Endothelial cell of umbilical vein (primary cell): Measurements from ENCODE around the gene BICD2. TPM values are rescaled to one million over a fixed set of nuclear protein-coding genes. Genes with fewer than 3 reads are reported as not detected.
"Not testable (repeated sequence)": the region's sequence is repeated elsewhere in the genome, so short reads cannot be mapped to it uniquely, and the experiment has no call there.

Source experiments
- BruUV-seq: library from RNA; stranded (reverse); fragments of 400-500 nt; replicated peaks from 2 replicates; lab custom pipeline; 2021; lab: Mats Ljungman, UMichigan
- CTCF ChIA-PET: fragments of 300-600, 350-600 bp; sonication (Branson Sonifier 250); formaldehyde crosslinking; loops from one replicate; lab custom pipeline; 2021; ENCODE audit warnings: antibody characterized with exemption, inconsistent platforms; lab: Charles Lee
- POLR2A ChIA-PET: fragments of 300-600, 350-600 bp; sonication (Branson Sonifier 250); formaldehyde crosslinking; loops from one replicate; lab custom pipeline; 2021; ENCODE audit warnings: antibody characterized with exemption, inconsistent platforms; lab: Charles Lee
- DNase-seq: peaks from one replicate; pipeline ENCODE4 v3.0.0-alpha.2; 2011; ENCODE audit warnings: low read depth, low spot score
- FAIRE-seq: peaks from 2 replicates; lab custom pipeline; 2011; peaks lifted over from hg19 to GRCh38; lab: Jason Lieb, UNC
- H2AFZ ChIP-seq: 2 replicates; pipeline ENCODE4 v1.6.0; 2012; ENCODE audit warnings: low read depth, low read length, control low read depth, inconsistent platforms
- H3K27ac ChIP-seq: 2 replicates; pipeline ENCODE4 v1.5.1; 2011; ENCODE audit warnings: low read depth, mild to moderate bottlenecking, control low read depth, low read length, moderate library complexity; ENCODE audit not compliant: insufficient read depth
- H3K27me3 ChIP-seq, 2 experiments: 2 replicates each; pipeline versions ENCODE4 v1.6.0 to v1.6.1; 2011; ENCODE audit warnings: low read length in 2 of 2, mixed read lengths in 1 of 2; ENCODE audit not compliant: control insufficient read depth in 2 of 2, insufficient read depth in 2 of 2
- H3K36me3 ChIP-seq, 2 experiments: 2 replicates in 1 of 2; 3 replicates in 1 of 2; pipeline ENCODE4 v1.5.1; 2011; ENCODE audit warnings: low read length in 2 of 2, mild to moderate bottlenecking in 1 of 2, moderate library complexity in 1 of 2; ENCODE audit not compliant: control insufficient read depth in 2 of 2, insufficient read depth in 2 of 2; ENCODE audit errors: extremely low read depth in 1 of 2
- H3K4me1 ChIP-seq: 3 replicates; pipeline ENCODE4 v1.5.1; 2011; ENCODE audit warnings: mild to moderate bottlenecking, low read length; ENCODE audit not compliant: control insufficient read depth, insufficient read depth; ENCODE audit errors: extremely low read depth
- H3K4me2 ChIP-seq: 2 replicates; pipeline ENCODE4 v1.6.1; 2011; ENCODE audit warnings: low read length, control low read depth, mixed read lengths; ENCODE audit not compliant: insufficient read depth
- H3K4me3 ChIP-seq, 3 experiments: fragments of 200-600 bp in 1 of 3; sonication (generic), shearing (Covaris generic) in 1 of 3; replicated peaks in 1 of 3; 2 replicates each; pipeline ENCODE4 v1.5.1; 2011 to 2016; ENCODE audit warnings: control low read depth in 3 of 3, low read length in 3 of 3, mild to moderate bottlenecking in 2 of 3, inconsistent platforms in 1 of 3, low read depth in 1 of 3, moderate library complexity in 1 of 3; ENCODE audit not compliant: insufficient read depth in 1 of 3
- H3K79me2 ChIP-seq: 2 replicates; pipeline ENCODE4 v1.6.0; 2012; ENCODE audit warnings: low read length, inconsistent platforms; ENCODE audit not compliant: control insufficient read depth, insufficient read depth
- H3K9ac ChIP-seq: replicated peaks from 2 replicates; pipeline ENCODE3; 2011; ENCODE audit warnings: low read length, control low read depth; ENCODE audit not compliant: insufficient read depth; ENCODE audit errors: extremely low read depth
- H3K9me1 ChIP-seq: replicated peaks from 3 replicates; pipeline ENCODE4 v1.6.0; 2011; ENCODE audit warnings: mild to moderate bottlenecking, low read length; ENCODE audit not compliant: control insufficient read depth, insufficient read depth; ENCODE audit errors: extremely low read depth
- H3K9me3 ChIP-seq: replicated peaks from 2 replicates; pipeline ENCODE4 v1.5.1; 2012; ENCODE audit warnings: low read length, inconsistent platforms; ENCODE audit not compliant: control insufficient read depth, insufficient read depth
- H4K20me1 ChIP-seq: replicated peaks from 2 replicates; pipeline ENCODE3; 2011; ENCODE audit warnings: mild to moderate bottlenecking, low read length; ENCODE audit not compliant: control insufficient read depth, insufficient read depth; ENCODE audit errors: extremely low read depth
- EZH2 ChIP-seq: IDR thresholded peaks from 2 replicates; pipeline ENCODE4 v1.6.1; 2012; ENCODE audit warnings: borderline replicate concordance, low read depth, mild to moderate bottlenecking, moderate library complexity, low read length, inconsistent platforms; ENCODE audit not compliant: severe bottlenecking
- FOS ChIP-seq: IDR thresholded peaks from 2 replicates; pipeline ENCODE4 v1.6.1; 2011; ENCODE audit warnings: mild to moderate bottlenecking, low read length, moderate library complexity, borderline replicate concordance; ENCODE audit not compliant: insufficient read depth
- GATA2 ChIP-seq: IDR thresholded peaks from 2 replicates; pipeline ENCODE4 v1.7.0; 2011; ENCODE audit warnings: low read depth, mild to moderate bottlenecking, moderate library complexity, mixed read lengths, low read length; ENCODE audit not compliant: insufficient read length, insufficient read depth
- JUN ChIP-seq: IDR thresholded peaks from 2 replicates; pipeline ENCODE4 v1.6.1; 2011; ENCODE audit warnings: borderline replicate concordance, low read depth; ENCODE audit not compliant: insufficient read length, insufficient read depth
- MYC ChIP-seq: IDR thresholded peaks from one replicate; pipeline ENCODE4 v1.6.1; 2011; ENCODE audit warnings: mild to moderate bottlenecking, low read depth, low read length
- POLR2A ChIP-seq: IDR thresholded peaks from 2 replicates; pipeline ENCODE4 v1.6.1; 2012; ENCODE audit warnings: low read depth, mild to moderate bottlenecking, control low read depth, low read length
- POLR2AphosphoS5 ChIP-seq: IDR thresholded peaks from 2 replicates; pipeline ENCODE4 v1.6.1; 2012; ENCODE audit warnings: low read depth, mild to moderate bottlenecking, control low read depth, low read length, moderate library complexity; ENCODE audit not compliant: insufficient read depth
- dilution Hi-C: fragments of 300-500 bp; cut with MboI; formaldehyde crosslinking; loops from one replicate; pipeline ENCODE4 v1.15.0; 2019; ENCODE audit warnings: low sequenced_read_pairs; ENCODE audit not compliant: extremely low pct_ligation_motif_present
- intact Hi-C: fragments of 100-400 bp; cut with micrococcal nuclease; formaldehyde crosslinking; loops from one replicate; pipeline ENCODE4 v1.10.0; 2022
- polyA plus RNA-seq, 4 experiments: library from polyadenylated mRNA; depleted of rRNA in 3 of 4; stranded (reverse) in 3 of 4; unstranded in 1 of 4; fragments of >200 nt; gene quantifications; 2 replicates each; pipeline versions ENCODE4 v1.2.1 to v1.2.3, GENCODE V29; 2011 to 2012; ENCODE audit warnings: missing spikeins in 1 of 4
- total RNA-seq: library from RNA; stranded (reverse); gene quantifications from 2 replicates; pipeline ENCODE4 v1.2.3, GENCODE V29; 2021
- TF ChIP-seq, protein P1 (sequence below), 2 donors: IDR thresholded peaks; 1 replicate in 1 of 2; 2 replicates in 1 of 2; pipeline ENCODE4 v1.5.1; 2011; ENCODE audit warnings: low read length in 2 of 2, mild to moderate bottlenecking in 2 of 2, moderate library complexity in 2 of 2, control low read depth in 1 of 2, inconsistent platforms in 1 of 2, low read depth in 1 of 2; ENCODE audit not compliant: insufficient read depth in 1 of 2; ENCODE audit errors: extremely low read depth in 1 of 2
- TF ChIP-seq, protein P2 (sequence below): IDR thresholded peaks from 2 replicates; pipeline ENCODE4 v1.6.1; 2011; ENCODE audit not compliant: insufficient read depth, insufficient read length

BICD2 gene
- total and polyA plus RNA-seq, 2 donors (not counting 3 experiments of a cell fraction or from before 2014, with no cell fraction given), result 14.3 to 39.3 TPM

DNA sequence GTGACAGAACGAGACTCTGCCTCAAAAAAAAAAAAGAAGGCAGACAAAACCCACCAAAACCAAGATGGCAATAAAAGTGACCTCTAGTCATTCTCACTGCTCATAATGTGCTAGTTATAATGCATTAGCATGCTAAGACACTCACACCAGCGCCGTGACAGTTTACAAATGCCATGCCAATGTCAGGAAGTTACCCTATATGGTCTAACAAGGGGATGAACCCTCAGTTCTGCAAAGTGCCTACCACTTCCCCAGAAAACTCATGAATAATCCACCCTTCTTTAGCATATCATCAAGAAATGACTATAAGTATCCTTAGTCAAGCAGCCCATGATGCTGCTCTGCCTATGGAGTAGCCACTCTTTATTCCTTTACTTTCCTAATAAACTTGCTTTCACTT lies 4.7 kb upstream of the BICD2 start:
- no peaks in the 10 kb centered on the region for H3K9me3 ChIP-seq
- H3K9ac ChIP-seq, result no peak overlapping the region
- BruUV-seq, result no TSS peak
- no peak for FAIRE-seq
- ChIA-PET CTCF (interaction anchor here (2.8 kb wide), 1 partner anchor 22 kb away, joined by 10 read pairs; no protein-coding TSS in a partner anchor), POLR2A (no interaction called here)
- H4K20me1 ChIP-seq, result no peaks in the 10 kb centered on the region
- no peak overlapping the region for H3K4me3 ChIP-seq
- intact Hi-C loops, result loop anchor here (10.0 kb wide), 1 partner anchor 444 kb away; the partner anchor contains the start of genes CENPP and NOL8
- DNase-seq, result no peak
- peaks cover 7% of the 10 kb centered on the region for H3K4me1 ChIP-seq
- no peaks in the 10 kb centered on the region for H3K36me3 ChIP-seq
- dilution Hi-C loops, result no loop called here
- H3K9me1 ChIP-seq, result no peaks in the 10 kb centered on the region
- H2AFZ ChIP-seq, result no peak overlapping the region
- H3K27ac ChIP-seq, result no peak overlapping the region
- no peaks in the 10 kb centered on the region for H3K27me3 ChIP-seq
- H3K79me2 ChIP-seq, result peaks cover 3% of the 10 kb centered on the region
- no peak overlapping the region for H3K4me2 ChIP-seq
- TF ChIP-seq POLR2AphosphoS5 (no peak), JUN (no peak), MYC (no peak), GATA2 (no peak), EZH2 (no peak), POLR2A (no peak), FOS (no peak)
- TF ChIP-seq, protein P1, sequence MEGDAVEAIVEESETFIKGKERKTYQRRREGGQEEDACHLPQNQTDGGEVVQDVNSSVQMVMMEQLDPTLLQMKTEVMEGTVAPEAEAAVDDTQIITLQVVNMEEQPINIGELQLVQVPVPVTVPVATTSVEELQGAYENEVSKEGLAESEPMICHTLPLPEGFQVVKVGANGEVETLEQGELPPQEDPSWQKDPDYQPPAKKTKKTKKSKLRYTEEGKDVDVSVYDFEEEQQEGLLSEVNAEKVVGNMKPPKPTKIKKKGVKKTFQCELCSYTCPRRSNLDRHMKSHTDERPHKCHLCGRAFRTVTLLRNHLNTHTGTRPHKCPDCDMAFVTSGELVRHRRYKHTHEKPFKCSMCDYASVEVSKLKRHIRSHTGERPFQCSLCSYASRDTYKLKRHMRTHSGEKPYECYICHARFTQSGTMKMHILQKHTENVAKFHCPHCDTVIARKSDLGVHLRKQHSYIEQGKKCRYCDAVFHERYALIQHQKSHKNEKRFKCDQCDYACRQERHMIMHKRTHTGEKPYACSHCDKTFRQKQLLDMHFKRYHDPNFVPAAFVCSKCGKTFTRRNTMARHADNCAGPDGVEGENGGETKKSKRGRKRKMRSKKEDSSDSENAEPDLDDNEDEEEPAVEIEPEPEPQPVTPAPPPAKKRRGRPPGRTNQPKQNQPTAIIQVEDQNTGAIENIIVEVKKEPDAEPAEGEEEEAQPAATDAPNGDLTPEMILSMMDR (IDR thresholded peaks at IDR 0.05; ENCODE audit: extremely low read depth in 1 of 2, insufficient read depth in 1 of 2, low read depth in 1 of 2, low read length in 2 of 2), result no peak
- TF ChIP-seq, protein P2, sequence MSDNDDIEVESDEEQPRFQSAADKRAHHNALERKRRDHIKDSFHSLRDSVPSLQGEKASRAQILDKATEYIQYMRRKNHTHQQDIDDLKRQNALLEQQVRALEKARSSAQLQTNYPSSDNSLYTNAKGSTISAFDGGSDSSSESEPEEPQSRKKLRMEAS, result no peak

DNA sequence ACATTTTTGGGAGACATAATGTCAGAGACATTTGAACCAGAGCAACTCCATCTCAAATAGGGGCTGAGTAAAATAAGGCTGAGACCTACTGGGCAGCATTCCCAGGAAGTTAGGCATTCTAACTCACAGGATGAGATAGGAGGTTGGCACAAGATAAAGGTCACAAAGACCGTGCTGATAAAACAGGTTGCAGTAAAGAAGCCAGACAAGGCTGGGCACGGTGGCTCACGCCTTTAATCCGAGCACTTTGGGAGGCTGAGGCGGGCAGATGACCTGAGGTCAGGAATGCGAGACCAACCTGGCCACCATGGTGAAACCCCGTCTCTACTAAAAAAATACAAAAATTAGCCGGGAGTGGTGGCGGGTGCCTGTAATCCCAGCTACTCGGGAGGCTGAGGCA lies 4.2 kb upstream of the BICD2 start:
- dilution Hi-C loops, H3K9me3 ChIP-seq, H3K36me3 ChIP-seq, H3K79me2 ChIP-seq, FAIRE-seq, H3K27me3 ChIP-seq, H3K9ac ChIP-seq, H3K9me1 ChIP-seq, H3K27ac ChIP-seq, H2AFZ ChIP-seq, DNase-seq, H4K20me1 ChIP-seq, POLR2A ChIA-PET, H3K4me2 ChIP-seq, H3K4me3 ChIP-seq, BruUV-seq, H3K4me1 ChIP-seq: not testable (repeated sequence)
- intact Hi-C loops, result loop anchor here (10.0 kb wide), 1 partner anchor 444 kb away; the partner anchor contains the start of genes CENPP and NOL8
- CTCF ChIA-PET, result interaction anchor here (0.8 to 2.8 kb wide), 3 partner anchors 22 to 51 kb away, joined by 3 to 10 read pairs (median 6); no protein-coding TSS in a partner anchor
